ENCODE results near the gene NOC3L.

GRCh38 chr10:94300042-94300441, 62.7 kb downstream of the NOC3L start:
- no peak for TF ChIP-seq EZH2phosphoT487 (IDR thresholded peaks at IDR 0.05; ENCODE audit: insufficient read depth, low read depth)
- no peak for TF ChIP-seq EZH2 (IDR thresholded peaks at IDR 0.05; ENCODE audit: insufficient read depth, poor library complexity, severe bottlenecking)
